NCI-H187 treated with DMSO at 0.1 percent for 48 hours (cell line): ENCODE results near the gene PRDM8.
"Not testable (repeated sequence)": the region's sequence is repeated elsewhere in the genome, so short reads cannot be mapped to it uniquely, and the experiment has no call there.

ENCODE experiments used
- DNase-seq: peaks from one replicate; lab custom pipeline; 2025; lab: John Stamatoyannopoulos, UW

Gene PRDM8

DNA sequence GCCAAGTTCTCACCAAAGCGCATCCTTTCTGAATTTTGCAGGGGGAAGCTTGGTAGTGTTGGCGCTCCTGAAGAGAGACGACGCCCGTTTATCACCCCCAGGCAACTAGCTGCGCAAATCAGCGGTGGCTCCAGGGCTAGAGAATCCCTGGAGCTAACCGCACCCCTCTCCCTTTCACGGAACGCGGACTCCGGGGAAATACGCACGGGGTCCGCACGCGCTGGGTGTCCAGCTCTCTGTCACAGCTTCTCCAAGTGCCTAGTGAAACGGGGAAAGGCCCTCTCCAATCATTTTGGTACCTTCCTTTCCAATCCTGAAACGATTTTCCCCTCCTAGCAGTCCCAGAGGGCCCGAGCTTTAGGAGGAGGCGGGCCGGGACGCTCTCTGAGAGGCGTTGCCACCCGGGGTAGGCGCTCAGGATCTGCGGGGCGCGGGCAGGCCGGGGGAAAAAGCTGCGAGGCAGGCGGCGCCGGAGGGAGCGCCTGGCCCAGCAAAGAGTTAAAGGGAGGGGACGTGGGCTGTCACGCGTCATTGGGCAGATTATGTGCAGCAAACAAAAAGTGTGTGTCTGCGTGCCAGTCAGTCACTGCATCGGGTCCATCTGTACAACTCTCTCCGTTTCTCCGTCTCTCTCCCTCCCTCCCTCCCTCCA lies at the start of gene PRDM8:
TSS of gene PRDM8 (plus strand) at position 582 of the 652 bp plus-strand sequence. CDS start 2,578 bp downstream, outside the sequence.
- no peak for DNase-seq

DNA sequence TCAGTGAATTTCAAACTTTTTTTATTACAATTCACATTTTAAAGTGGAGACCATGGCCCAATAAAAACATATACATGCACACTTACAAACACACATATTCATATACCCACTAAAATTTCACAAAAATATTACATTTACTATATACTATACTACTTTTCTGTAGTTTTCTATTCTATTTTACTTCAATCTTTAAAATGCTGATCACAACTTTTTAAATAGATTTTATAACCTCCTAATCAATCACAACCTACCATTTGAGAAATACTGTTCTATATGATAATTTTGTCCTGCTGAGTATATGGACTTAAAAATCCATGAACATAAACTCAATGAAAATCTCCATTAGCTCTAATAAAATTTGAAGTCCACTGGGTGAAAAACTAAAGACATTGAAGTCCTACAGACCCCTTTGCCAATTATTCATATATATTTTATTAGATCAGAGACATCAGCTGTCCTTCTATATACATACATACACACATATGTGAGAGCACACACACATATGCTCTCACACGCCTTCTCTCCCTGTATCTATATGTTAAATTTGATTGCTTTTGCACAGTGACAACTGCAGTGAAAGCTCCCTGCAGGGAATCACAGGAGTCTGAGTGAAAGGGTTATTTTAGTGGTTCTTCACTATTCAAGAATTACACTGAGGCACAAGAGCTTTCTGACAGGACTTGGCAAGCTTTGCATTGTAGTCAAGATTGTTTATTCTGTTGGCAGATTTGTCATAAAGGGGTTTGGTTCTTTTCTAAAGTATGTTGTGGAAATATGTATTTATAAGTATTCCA lies 46.7 kb upstream of the PRDM8 start:
- no peak for DNase-seq

DNA sequence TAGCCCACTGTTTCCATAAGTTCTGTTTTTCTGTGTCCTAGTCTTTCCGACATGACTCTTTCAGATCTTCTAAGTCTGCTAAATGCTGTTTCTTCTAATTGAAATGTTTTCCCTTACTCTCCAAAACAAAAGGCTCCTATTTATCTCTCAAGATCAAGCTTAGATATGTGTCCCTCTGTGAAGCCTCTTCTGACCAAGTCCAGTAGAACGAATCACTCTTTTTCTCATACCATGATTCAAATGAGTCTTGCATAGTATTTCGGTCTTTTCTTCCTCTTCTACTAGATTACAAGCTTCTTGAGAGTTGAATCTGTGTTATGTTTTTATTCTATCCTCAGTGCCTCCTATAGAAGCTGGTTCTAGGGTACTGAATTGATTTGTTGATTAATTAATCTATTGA lies 45.3 kb upstream of the PRDM8 start:
- no peak for DNase-seq

DNA sequence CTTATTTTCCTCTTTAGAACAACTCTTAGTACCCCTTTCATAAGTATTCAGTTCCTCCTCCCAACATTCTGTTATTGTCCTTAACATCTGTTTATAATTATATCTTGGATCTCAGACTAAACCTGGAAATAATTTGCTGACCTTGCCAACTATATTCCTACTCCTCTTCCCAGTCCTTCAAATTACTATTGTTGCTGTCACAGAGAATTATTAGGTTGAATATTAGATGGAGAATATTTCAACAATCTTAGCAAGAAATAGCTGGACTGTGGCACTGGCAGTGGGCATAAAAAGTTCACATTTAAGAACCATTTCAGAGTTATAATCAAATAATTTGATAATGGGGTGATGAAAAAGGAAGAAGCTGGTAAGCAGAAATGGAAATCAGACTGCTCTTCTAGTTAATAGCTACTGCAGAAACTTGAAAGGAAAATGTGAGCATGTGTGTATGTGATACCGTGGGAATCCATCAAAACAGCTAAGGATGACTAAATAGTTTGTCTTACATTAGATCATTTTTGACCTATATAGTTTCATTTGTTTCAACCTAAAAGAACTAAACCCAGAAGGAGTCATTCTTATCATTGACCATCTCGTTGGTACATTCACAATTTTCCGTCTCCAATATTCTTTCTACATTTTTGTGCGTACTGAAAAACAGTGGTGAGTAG lies 43.3 kb upstream of the PRDM8 start:
- no peak for DNase-seq

- peak; percentile 69 for DNase-seq
Observed at GRCh38 chr4:80154545-80154933, 42.8 kb upstream of the PRDM8 start.

- DNase-seq = no peak
Observed at GRCh38 chr4:80155316-80155982, 41.9 kb upstream of the PRDM8 start.

DNA sequence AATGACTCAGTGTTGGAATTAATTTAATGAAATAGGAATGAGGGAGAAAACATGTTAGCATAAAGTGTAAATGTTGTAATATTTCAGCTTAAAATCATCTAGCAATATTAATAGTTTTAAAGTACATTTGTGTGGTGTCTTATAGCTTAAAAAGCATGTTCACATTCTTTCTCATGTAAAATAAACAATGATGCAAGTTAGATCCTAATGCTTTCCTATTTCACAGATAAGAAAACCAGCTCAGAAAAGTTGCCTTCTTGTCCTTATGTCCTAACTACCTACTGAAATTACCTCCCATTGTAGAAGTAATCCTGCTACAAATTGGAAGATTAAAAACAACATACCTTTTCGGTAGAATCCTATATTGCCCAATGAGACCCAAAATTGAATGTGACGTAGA lies 40.9 kb upstream of the PRDM8 start:
- DNase-seq = no peak

- no peak for DNase-seq
Observed at GRCh38 chr4:80161413-80162058, 35.8 kb upstream of the PRDM8 start.

DNA sequence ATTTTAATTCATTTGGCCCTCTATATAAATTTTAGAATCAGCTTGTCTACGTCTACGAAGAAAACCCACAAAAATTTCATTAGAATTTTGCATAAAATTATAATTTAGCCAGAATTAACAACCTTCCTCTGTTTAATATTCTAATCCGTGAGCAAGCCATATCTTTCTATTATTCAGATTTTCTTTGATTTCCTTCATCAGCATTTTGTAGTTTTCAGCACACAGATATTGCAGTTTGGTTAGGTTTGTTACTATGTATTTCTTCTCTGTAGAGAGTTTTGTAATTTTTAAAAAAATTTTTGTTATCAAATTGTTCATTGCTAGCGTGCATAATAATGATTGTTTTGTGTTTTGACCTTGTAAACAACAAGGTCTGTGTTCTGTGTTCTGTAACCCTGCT lies 34.9 kb upstream of the PRDM8 start:
- no peak for DNase-seq

DNA sequence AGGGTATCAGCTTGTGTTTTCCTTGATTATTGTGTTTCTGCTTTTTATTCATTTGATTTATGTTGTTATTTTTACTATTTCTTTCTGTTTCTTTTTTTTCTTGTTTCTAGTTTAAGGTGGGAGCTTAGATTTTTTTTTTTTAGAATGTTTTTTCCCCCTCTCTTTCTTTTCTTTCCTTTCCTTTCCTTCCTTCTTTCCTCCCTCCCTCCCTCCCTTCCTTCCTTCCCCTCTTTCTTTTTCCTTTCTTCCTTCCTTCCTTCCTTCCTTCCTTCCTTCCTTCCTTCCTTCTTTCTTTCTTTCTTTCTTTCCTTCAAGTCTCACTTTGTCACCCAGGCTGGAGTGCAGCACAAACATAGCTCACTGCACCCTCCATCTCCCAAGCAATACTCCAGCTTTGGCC lies 31.4 kb upstream of the PRDM8 start:
- DNase-seq = no peak

- DNase-seq = no peak
Observed at GRCh38 chr4:80171251-80171650, 26.1 kb upstream of the PRDM8 start.

- no peak for DNase-seq
Observed at GRCh38 chr4:80171656-80172055, 25.6 kb upstream of the PRDM8 start.

- DNase-seq = no peak
Observed at GRCh38 chr4:80172203-80172602, 25.1 kb upstream of the PRDM8 start.

GRCh38 chr4:80173401-80173800 lies 23.9 kb upstream of the PRDM8 start:
- no peak for DNase-seq

DNA sequence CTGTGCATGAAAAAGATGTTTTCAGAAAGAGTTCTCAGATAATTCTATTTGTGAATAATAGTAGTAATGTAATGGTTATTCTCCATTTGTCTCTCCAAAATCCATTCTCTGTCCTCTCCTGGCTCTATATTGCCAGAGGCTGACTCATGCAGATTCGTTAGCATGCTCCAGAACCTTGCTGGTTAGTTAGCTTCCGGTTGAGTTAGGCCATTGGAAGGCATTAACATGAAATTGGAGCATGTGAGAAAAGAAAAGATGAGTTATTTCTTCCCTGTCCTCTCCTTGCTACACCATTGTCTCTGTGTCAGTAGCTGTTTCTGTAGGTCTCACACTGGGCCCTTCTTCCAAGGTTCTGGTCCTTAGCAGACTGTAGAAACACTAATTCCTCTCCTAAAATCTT lies 23.5 kb upstream of the PRDM8 start:
- no peak for DNase-seq

DNA sequence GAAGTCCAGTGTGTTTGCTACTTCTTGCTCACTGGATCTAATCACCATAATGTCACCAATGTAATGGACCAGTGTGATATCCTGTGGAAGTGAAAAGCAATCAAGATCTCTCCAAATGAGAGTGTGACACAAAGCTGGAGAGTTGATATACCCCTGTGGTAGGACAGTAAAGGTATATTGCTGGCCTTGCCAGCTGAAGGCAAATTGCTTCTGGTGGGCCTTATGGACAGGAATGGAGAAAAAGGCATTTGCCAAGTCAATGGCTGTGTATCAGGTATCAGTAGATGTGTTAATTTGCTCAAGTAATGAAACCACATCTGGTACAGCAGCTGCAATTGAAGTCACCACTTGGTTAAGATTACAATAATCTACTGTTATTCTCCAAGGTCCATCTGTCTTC lies 19.5 kb upstream of the PRDM8 start:
- not testable (repeated sequence) for DNase-seq

DNA sequence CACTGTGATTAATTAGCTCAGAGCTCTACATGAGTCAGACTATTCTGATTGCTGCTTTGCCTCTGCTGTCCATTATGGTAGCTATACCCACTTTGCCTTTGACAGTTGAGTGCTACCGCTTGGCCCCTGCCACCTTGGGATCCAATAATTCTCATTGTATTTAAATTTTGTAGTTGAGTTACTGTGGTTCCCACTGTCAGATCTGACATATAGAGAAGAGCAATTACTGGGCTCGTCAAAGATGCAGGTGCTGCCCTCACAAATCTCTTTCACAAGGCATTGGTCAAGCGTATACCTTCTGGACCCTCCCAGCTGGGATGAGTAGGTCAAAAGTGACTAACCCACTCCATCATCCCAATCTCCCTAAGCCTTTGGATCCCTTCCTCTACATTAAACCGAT lies 18.3 kb upstream of the PRDM8 start:
- DNase-seq = no peak

- no peak for DNase-seq
Observed at GRCh38 chr4:80179637-80180161, 17.6 kb upstream of the PRDM8 start.

DNA sequence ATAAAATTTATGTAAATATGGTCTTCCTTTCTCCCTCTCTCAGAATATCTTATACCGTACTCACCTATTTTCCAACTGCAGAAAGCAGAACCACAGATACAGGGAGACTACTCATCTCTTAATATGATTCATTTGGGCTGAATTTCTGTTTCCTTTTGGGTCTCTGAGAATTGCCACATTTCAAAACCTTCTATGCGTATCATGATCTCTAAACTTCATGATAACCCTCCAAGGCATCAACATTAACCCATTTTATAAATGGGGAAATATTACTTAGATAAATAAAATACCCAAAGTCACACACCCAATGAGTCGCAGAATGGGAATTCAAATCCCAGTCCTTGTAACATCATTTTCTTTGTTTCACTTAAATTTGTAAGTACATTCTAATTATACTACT lies 16.6 kb upstream of the PRDM8 start:
- no peak for DNase-seq

- no peak for DNase-seq
Observed at GRCh38 chr4:80182237-80182866, 15.0 kb upstream of the PRDM8 start.
